Activated CD4-positive, alpha-beta T cell treated with anti-CD3 and anti-CD28 coated beads, Interleukin-2, amount 10 ng/mL, durations not matched to agents 7 days and 5 days (primary cell): ENCODE results near the gene MAST4. TPM values are rescaled to one million over a fixed set of nuclear protein-coding genes. Genes with fewer than 3 reads are reported as not detected.

Experiments
- CTCF ChIA-PET: fragments of 350-600 bp; sonication (Branson Sonifier 250); formaldehyde crosslinking; loops from one replicate; lab custom pipeline; 2021; ENCODE audit warnings: antibody characterized with exemption; lab: Charles Lee
- POLR2A ChIA-PET: fragments of 350-600 bp; sonication (Branson Sonifier 250); formaldehyde crosslinking; loops from one replicate; lab custom pipeline; 2021; ENCODE audit warnings: antibody characterized with exemption; lab: Charles Lee
- DNase-seq: peaks from one replicate; pipeline ENCODE4 v3.0.0-alpha.2; 2020
- H3K27ac Mint-ChIP-seq: one replicate; pipeline ENCODE4 v1.8.0; 2021; ENCODE audit warnings: mild to moderate bottlenecking, moderate library complexity, mixed read lengths
- H3K27me3 Mint-ChIP-seq: one replicate; pipeline ENCODE4 v1.8.0; 2021; ENCODE audit warnings: mixed read lengths
- H3K36me3 Mint-ChIP-seq: one replicate; pipeline ENCODE4 v1.8.0; 2021; ENCODE audit warnings: low read depth, mixed read lengths
- H3K4me1 Mint-ChIP-seq: one replicate; pipeline ENCODE4 v1.8.0; 2021; ENCODE audit warnings: mixed read lengths
- H3K4me3 Mint-ChIP-seq: one replicate; pipeline ENCODE4 v1.8.0; 2021; ENCODE audit warnings: mild to moderate bottlenecking, moderate library complexity, mixed read lengths
- H3K9me3 Mint-ChIP-seq: one replicate; pipeline ENCODE4 v1.8.0; 2021; ENCODE audit warnings: mixed read lengths
- total RNA-seq, 2 experiments: library from RNA; stranded (reverse); gene quantifications; one replicate each; pipeline ENCODE4 v1.2.3, GENCODE V29; 2021

Gene MAST4
- total RNA-seq, 2 experiments from 2014 or later: 23.5 to 25.8 TPM

GRCh38 chr5:67030289-67031056, 434.3 kb downstream of the MAST4 start:
- ChIA-PET POLR2A (no interaction called here), CTCF (interaction anchor here (0.6 kb wide), 2 partner anchors 17 to 28 kb away, joined by 3 to 4 read pairs; no protein-coding TSS in a partner anchor)
- DNase-seq: no peak
- Mint-ChIP-seq H3K4me1 (peaks cover 48% of the 10 kb centered on the region), H3K27ac (no peak overlapping the region), H3K27me3 (no peaks in the 10 kb centered on the region), H3K36me3 (peaks cover 9% of the 10 kb centered on the region), H3K4me3 (no peak overlapping the region), H3K9me3 (no peaks in the 10 kb centered on the region)

GRCh38 chr5:67031057-67031443, 434.9 kb downstream of the MAST4 start:
- peaks cover 48% of the 10 kb centered on the region for H3K4me1 Mint-ChIP-seq
- peaks cover 9% of the 10 kb centered on the region for H3K36me3 Mint-ChIP-seq
- DNase-seq: no peak
- no peak overlapping the region for H3K27ac Mint-ChIP-seq
- no peaks in the 10 kb centered on the region for H3K9me3 Mint-ChIP-seq
- no peak overlapping the region for H3K4me3 Mint-ChIP-seq
- POLR2A ChIA-PET: no interaction called here
- CTCF ChIA-PET: interaction anchor here (0.6 kb wide), 1 partner anchor 28 kb away, joined by 3 read pairs; no protein-coding TSS in a partner anchor
- no peaks in the 10 kb centered on the region for H3K27me3 Mint-ChIP-seq

GRCh38 chr5:67031692-67032091, 435.5 kb downstream of the MAST4 start:
- ChIA-PET POLR2A (no interaction called here), CTCF (no interaction called here)
- DNase-seq: no peak
- Mint-ChIP-seq H3K9me3 (no peaks in the 10 kb centered on the region), H3K4me3 (no peak overlapping the region), H3K27me3 (no peaks in the 10 kb centered on the region), H3K4me1 (peaks cover 48% of the 10 kb centered on the region), H3K27ac (no peak overlapping the region), H3K36me3 (peaks cover 9% of the 10 kb centered on the region)

GRCh38 chr5:67032921-67033664, 436.9 kb downstream of the MAST4 start:
- H3K36me3 Mint-ChIP-seq: peaks cover 8% of the 10 kb centered on the region
- DNase-seq: no peak
- H3K27ac Mint-ChIP-seq: no peak overlapping the region
- H3K4me3 Mint-ChIP-seq: no peak overlapping the region
- H3K27me3 Mint-ChIP-seq: no peaks in the 10 kb centered on the region
- ChIA-PET POLR2A (no interaction called here), CTCF (interaction anchor here (0.5 to 1.1 kb wide), 4 partner anchors 110 to 1569 kb away, joined by 3 to 7 read pairs (median 4); no protein-coding TSS in a partner anchor)
- no peaks in the 10 kb centered on the region for H3K9me3 Mint-ChIP-seq
- H3K4me1 Mint-ChIP-seq: peaks cover 47% of the 10 kb centered on the region

GRCh38 chr5:67033880-67034651, 437.9 kb downstream of the MAST4 start:
- no peak for DNase-seq
- Mint-ChIP-seq H3K4me3 (no peak overlapping the region), H3K27me3 (no peaks in the 10 kb centered on the region), H3K36me3 (peaks cover 3% of the 10 kb centered on the region), H3K27ac (no peak overlapping the region), H3K9me3 (no peaks in the 10 kb centered on the region), H3K4me1 (peaks cover 41% of the 10 kb centered on the region)
- POLR2A ChIA-PET: no interaction called here
- CTCF ChIA-PET: interaction anchor here (0.6 kb wide), 1 partner anchor 1155 kb away, joined by 4 read pairs; no protein-coding TSS in a partner anchor

- H3K27ac Mint-ChIP-seq: no peak overlapping the region
- peaks cover 34% of the 10 kb centered on the region for H3K4me1 Mint-ChIP-seq
- no peaks in the 10 kb centered on the region for H3K27me3 Mint-ChIP-seq
- CTCF ChIA-PET: interaction anchor here (0.6 to 0.7 kb wide), 2 partner anchors 39 to 484 kb away, joined by 3 to 6 read pairs; no protein-coding TSS in a partner anchor
- no peaks in the 10 kb centered on the region for H3K9me3 Mint-ChIP-seq
- no peaks in the 10 kb centered on the region for H3K36me3 Mint-ChIP-seq
- no peak overlapping the region for H3K4me3 Mint-ChIP-seq
- POLR2A ChIA-PET: no interaction called here
- DNase-seq: no peak
Observed at GRCh38 chr5:67035098-67035740, 439.0 kb downstream of the MAST4 start.

- Mint-ChIP-seq H3K4me3 (no peak overlapping the region), H3K27me3 (no peaks in the 10 kb centered on the region), H3K36me3 (no peaks in the 10 kb centered on the region), H3K4me1 (peaks cover 18% of the 10 kb centered on the region), H3K9me3 (no peaks in the 10 kb centered on the region), H3K27ac (no peak overlapping the region)
- DNase-seq: no peak
- ChIA-PET CTCF (interaction anchor here (0.9 to 1.9 kb wide), 2 partner anchors 11 to 115 kb away, joined by 3 to 5 read pairs; no protein-coding TSS in a partner anchor), POLR2A (no interaction called here)
Observed at GRCh38 chr5:67037171-67037570, 441.0 kb downstream of the MAST4 start.

- no peaks in the 10 kb centered on the region for H3K27me3 Mint-ChIP-seq
- peaks cover 2% of the 10 kb centered on the region for H3K36me3 Mint-ChIP-seq
- ChIA-PET POLR2A (interaction anchor here (0.7 kb wide), 2 partner anchors 17 to 38 kb away, joined by 3 read pairs; no protein-coding TSS in a partner anchor), CTCF (no interaction called here)
- no peak overlapping the region for H3K4me3 Mint-ChIP-seq
- H3K27ac Mint-ChIP-seq: no peak overlapping the region
- peaks cover 10% of the 10 kb centered on the region for H3K4me1 Mint-ChIP-seq
- DNase-seq: no peak
- H3K9me3 Mint-ChIP-seq: no peaks in the 10 kb centered on the region
Observed at GRCh38 chr5:67038817-67039603, 442.8 kb downstream of the MAST4 start.

- Mint-ChIP-seq H3K36me3 (peaks cover 2% of the 10 kb centered on the region), H3K4me1 (peaks cover 2% of the 10 kb centered on the region), H3K4me3 (no peak overlapping the region), H3K27ac (no peak overlapping the region), H3K27me3 (no peaks in the 10 kb centered on the region), H3K9me3 (no peaks in the 10 kb centered on the region)
- no peak for DNase-seq
- ChIA-PET POLR2A (no interaction called here), CTCF (no interaction called here)
Observed at GRCh38 chr5:67042176-67043003, 446.2 kb downstream of the MAST4 start.

GRCh38 chr5:67043796-67044511, 447.8 kb downstream of the MAST4 start:
- CTCF ChIA-PET: no interaction called here
- no peaks in the 10 kb centered on the region for H3K4me1 Mint-ChIP-seq
- no peaks in the 10 kb centered on the region for H3K9me3 Mint-ChIP-seq
- H3K4me3 Mint-ChIP-seq: no peak overlapping the region
- POLR2A ChIA-PET: interaction anchor here (0.6 kb wide), 1 partner anchor 517 kb away, joined by 3 read pairs; no protein-coding TSS in a partner anchor
- H3K27me3 Mint-ChIP-seq: no peaks in the 10 kb centered on the region
- no peak overlapping the region for H3K27ac Mint-ChIP-seq
- H3K36me3 Mint-ChIP-seq: peaks cover 2% of the 10 kb centered on the region
- no peak for DNase-seq
